PC-3 (cell line): Measurements from ENCODE around the gene KIN.

Experiments
- CTCF ChIP-seq: fragments of 300-600 bp; sonication (generic); conservative IDR thresholded peaks from 2 replicates; pipeline ENCODE4 v1.5.1; 2017; ENCODE audit warnings: antibody characterized with exemption, low read depth, mild to moderate bottlenecking, low read length
- EZH2 ChIP-seq: fragments of 300-600 bp; sonication (generic); IDR thresholded peaks from one replicate; pipeline ENCODE4 v1.6.1; 2017; ENCODE audit warnings: antibody characterized with exemption, mild to moderate bottlenecking, low read length; ENCODE audit not compliant: unreplicated experiment

GRCh38 chr10:7834262-7834661 lies 46.5 kb upstream of the KIN start:
- no peak for TF ChIP-seq CTCF
- TF ChIP-seq EZH2, result no peak
